Inflammatory macrophage treated with lipopolysaccharide for 1 hour (primary cell): ENCODE measurements around the gene RERE.

Experiments used
- DNase-seq, 2 donors: peaks; one replicate each; pipeline ENCODE4 v3.0.0-alpha.2; 2020 to 2022

The RERE gene

DNA sequence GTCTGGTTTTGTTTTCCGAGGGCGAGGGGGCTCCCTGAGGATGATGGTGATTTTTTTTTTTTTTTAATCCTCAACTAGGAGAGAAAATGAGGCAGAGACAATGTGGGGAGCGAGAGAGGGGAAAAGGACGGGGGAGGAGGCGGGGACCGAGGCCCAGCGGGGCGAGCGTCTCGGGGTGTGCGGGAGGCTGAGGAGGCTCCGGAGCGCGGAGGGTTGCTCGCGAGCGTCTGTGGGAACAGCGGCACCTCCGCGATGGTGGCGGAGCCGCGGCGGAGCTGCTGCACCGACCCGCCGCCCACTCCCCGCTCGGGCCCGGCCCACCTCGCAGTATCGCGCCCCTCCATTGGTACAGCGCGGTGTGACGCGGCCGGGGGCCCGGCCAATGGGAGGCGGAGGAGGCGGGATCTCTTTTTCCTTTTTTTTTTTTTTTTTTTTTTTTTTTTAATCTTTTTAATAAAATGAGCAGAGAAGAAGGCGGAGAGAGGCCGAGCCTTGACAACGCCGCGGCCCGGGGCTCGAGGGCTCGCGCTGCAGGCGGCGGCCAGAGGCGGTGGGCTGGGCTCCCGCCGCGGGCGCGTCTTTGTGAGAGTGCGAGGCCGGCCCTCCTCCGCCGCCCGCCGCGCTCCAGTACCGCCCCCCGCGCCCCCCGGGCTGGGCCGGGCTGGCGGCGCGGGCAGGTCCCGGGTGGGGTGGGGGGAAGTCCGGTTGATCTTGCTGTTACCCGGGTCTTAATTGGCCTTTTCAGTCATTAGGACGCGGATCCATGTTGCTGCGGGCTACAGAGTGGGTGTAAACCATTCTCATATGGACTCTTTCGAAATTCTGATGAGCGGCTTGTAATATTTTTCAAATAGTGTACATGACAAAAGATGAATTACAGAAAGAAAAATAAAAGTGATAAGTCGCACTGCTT, at the start of gene RERE:
TSS of gene RERE (minus strand) at position 229 of the 913 bp plus-strand sequence.
- DNase-seq, result peak; percentile 89 to 97

DNA sequence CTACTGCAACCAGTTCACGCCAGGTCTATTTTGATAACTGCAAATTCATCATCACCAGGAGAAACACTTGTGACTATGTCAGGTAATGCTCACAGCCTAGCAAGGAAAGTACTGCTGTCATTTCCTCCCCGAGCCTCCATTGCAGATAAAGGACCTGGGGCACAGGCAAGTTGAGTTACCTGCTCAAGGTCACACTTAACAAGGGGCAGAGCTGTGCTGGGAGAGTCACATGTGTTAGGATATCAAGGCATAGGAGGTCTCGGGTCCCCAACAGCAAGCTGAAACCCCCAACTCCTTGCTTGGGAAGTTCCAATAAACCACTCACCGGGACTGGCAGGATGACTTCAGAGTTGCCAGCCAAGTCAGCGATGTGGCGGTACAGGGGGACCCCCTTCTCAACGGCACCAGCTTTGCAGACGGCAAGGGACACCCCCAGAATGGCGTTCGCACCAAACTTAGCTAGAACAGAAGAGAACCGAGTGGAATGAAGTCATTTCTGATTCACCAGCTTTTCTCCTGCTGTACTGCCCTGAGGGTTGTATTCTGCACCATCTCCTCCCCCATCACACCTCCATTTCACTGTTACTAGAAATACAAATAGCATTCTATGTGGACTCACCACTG, 49.5 kb upstream of the RERE start:
- DNase-seq, result no peak

DNA sequence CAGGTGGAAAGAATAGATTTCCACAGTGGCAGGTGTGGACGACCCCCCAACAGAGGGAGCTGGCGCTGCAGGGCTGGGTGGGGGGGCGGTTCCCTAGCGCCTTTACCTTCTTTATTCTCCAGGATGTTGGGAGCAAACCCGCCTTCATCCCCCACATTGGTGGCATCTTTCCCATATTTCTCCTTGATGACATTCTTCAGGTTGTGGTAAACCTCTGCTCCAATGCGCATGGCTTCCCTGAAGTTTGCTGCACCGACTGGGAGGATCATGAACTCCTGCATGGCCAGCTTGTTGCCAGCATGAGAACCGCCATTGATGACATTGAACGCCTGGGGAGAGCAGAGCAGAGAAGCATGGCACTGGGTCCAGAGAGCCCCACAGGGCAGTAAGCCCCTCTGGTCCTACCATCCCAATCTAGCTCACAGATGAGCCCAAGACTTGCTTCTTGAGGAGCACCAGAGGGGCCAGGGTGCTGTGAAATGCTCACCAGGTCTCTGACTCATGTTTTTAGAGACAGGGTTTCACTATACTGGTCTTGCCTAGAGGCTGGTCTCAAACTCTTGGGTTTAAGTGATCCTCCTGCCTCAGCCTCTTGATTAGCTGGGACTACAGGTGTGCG, 48.8 kb upstream of the RERE start:
- no peak for DNase-seq

DNA sequence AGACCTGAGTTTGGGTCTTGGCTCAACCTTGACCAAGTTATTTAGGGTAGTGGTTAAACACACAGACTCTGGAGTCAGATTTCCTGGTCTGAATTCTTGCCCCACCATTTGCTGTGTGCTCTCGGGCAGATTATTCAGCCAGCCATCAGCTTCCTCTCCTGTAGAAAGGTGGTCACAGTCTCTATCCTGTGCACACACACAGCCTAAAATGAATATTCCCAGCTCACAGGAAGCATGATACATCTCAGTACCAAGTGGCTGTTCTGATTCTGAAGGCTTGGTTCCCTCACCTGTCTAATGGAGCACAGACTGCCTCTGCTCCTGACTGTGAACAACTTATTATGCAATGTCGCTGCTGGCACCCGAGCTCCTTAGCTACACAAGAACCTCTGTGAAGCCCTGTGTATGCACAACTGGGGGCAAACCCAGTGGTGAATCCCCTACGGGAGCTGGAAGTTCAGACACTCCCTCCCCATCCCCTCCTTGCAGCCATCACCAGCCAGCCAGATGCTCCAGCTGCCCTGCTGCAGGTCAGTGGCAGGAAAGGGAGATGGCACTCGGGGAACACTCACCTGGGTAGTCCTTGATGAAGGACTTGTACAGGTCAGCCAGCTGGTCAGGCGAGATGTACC, 47.4 kb upstream of the RERE start:
- no peak for DNase-seq

DNA sequence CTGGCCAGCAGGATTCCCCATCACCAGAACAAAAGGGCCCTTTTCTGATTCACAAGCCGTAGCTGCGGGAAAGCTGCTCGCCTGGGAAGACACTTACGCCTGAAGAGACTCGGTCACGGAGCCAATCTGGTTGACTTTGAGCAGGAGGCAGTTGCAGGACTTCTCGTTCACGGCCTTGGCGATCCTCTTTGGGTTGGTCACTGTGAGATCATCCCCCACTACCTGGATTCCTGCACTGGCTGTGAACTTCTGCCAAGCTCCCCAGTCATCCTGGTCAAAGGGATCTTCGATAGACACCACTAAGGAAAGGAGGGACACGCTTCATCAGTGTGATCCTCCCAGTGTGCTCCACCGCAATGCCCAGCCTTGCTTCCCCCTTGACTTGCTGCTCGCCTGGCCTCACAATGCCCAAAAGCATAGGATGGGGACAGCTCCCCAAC, 46.4 kb upstream of the RERE start:
- no peak for DNase-seq

DNA sequence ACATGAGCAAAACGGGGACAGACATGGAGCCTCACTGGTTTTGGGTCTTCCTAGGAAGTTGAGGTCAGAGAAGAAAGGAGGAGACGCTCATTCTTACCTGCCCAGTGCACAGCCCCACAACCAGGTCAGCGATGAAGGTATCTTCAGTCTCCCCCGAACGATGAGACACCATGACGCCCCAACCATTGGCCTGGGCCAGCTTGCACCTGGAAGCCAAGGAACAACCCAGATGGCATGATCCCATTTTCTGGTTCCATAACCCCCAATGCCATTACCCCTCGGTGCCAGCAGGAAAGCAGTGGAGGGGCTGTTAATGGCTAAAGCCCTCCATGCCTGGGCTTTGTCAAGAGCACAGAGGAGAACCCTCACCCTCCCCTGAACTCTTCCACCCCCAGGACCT, 45.7 kb upstream of the RERE start:
- no peak for DNase-seq

DNA sequence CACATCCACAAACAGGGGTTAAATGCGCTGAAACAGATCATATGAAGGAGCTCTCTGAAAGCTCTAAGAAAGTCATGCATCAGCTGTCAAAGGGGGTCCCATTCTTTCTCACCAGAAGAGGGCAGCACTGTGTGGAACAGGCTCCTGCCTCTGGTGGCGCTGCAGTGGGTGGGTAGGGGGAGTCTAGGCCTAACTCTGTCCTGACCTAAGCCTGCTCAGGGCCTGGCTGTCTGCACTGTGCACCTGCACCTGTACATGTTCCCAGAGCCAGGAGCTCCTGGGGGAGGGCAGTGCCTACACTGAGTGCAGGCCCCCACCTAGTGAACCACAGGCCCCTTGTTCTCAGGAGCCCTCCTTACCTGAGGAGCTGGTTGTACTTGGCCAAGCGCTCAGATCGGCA, 45.1 kb upstream of the RERE start:
- DNase-seq, result peak in 1 of 2 donors; percentile 24

DNA sequence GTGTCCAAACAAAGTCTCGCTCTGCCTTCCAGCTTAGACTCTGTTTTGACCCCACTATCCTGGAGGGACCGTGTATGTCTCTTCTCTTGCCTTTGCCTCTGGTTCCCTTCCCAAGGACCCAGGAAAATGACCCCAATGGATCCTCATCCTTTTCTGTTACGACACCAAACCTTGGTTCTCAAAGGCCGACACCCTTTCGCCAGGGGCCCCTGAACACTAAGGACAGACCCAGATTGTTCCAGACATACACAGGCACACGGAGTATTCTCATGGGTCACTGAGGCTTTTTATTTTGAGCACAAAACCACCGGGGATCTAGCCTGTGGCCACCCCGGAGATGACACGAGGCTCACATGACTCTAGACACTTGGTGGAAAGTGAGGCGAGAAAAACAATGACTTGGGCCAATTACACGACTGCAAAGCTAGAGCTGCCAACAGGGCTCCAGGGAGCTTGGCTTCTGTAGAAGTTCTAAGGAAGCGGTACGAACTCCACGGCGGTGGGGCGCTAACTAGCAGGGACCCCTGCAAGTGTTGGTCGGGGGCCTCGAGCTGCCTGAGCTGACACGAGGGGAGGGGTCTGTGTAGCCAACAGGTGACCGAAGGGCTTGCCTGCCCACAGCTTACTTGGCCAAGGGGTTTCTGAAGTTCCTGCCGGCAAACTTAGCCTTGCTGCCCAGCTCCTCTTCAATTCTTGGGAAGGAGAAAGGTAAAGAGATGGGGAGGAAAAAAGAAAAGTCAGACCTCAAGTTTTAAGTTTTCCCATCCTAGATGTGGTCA, 43.5 kb upstream of the RERE start:
- DNase-seq, result no peak

DNA sequence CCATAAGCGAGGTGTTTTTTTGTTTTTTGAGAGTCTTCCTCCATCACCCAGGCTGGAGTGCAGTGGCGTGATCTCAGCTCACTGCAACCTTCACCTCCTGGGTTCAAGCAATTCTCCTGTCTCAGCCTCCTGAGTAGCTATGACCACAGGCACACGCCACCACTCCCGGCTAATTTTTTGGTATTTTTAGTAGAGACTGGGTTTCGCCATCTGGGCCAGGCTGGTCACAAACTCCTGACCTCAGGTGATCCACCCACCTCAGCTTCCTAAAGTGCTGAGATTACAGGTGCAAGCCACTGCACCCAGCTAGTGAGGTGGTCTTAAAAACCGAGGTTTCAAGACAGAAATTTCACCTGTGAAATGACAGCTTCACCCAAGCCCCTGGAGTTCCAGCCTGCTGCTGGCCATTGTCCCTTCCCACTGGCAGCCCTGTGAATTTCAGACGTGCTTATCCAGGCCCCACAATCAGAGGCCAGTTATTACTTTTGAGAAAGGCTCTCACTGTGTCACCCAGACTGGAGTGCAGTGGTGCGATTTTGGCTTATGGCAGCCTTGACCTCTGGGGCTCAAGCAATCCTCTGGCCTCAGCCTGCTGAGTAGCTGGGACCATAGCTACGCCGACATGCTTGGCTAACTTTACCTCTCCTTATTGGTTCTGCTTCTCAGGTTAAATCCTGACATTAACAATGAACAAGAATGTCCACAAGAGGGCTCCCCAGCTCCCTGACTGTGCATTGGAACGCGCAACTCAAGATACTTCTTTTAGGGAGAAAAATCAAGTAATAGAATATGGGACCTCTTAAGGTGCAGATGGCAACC, 41.7 kb upstream of the RERE start:
- DNase-seq, result peak in 1 of 2 donors; percentile 78

DNA sequence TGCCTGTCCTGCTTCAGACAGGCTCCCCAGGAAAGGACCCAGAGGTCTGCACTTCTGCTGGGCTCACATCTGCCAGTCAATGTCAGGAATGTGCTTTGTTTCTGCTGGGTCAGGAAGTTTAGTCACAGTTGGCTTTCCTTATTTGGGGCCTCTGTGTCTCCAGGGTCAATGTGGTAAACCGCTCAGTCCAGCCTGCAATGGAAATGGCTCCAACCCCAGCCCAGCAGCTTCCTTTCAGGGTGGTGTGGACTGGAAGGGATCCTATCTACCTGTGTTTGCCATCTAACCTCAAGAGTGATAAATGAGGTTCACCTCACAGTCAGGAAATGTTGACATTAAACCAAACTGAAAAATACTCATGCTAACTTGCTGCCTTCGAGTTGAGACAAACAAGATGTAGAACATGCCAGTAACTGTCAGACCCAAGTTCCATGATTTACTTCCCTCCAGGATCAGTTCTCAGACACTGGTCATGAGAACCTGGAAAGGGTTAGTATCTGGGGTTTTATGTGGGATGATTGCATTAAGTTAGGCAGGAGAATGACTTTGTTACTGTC, 40.8 kb upstream of the RERE start:
- no peak for DNase-seq

DNA sequence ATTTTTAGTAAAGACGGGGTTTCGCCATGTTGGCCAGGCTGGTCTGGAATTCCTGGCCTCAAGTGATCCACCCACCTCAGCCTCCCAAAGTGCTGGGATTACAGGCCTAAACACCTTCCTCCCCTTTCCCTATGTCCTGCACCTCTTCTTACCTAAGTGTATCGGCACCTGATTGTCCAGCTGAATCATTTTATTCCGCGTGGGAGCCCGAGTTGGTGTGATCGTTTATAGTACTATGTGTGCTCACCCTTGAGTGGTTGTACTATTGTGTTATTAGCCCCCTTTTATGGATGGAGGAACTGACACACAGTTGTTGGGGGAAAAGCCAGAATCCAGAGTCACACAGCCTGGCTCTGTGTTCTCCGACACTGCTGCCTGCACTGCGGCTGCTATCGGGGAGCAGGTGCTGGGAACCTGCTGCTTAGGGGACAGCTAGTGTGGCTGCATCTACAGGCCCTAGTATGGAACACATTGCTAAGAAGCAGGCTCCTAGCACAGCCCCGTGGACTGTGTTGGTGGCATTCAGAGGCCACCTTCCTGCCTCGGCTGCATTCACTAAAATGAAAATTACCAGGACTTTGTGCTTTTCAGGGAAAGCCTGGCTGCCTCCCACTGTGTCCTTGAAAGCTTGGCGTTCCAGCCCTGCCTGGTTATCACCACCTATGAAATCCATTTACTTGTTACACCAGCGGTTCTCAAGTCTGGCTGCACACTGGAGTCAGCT, 39.4 kb upstream of the RERE start:
- DNase-seq, result no peak

DNA sequence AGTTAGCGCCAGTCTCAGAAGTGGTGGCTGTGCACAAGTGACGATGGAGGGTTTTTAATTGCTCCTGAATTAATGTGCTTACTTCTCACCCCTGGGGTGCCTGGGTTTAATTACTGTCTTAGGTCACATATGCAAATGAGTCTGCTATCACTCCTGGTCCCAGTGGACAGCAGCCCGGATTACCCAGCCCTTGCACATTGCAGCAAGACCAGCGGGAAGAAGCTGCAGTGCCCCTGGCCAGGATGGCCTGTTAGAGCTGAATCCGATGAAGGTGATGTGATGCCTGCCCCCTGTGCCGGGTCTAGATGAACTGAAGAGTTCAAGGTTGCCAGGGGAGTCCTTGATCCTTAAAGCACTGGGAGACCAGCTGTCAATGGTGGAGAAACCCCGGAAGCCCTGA, 36.8 kb upstream of the RERE start:
- DNase-seq, result no peak

DNA sequence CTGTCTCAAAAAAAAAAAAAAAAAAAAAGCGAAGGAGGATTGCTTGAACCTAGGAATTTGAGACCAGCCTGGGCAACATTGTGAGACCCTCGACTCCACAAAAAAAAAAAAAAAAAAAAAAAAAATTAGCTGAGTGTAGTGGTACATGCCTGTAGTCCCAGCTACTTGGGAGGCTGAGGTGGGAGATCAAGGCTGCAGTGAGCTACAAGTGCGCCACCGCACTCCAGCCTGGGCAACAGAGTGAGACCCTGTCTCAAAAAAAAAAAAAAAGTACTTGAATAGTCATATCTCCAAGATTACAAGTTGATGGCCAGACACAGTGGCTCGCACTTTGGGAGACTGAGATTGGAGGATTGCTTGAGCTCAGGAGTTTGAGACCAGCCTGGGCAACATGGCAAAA, 33.6 kb upstream of the RERE start:
- no peak for DNase-seq

DNA sequence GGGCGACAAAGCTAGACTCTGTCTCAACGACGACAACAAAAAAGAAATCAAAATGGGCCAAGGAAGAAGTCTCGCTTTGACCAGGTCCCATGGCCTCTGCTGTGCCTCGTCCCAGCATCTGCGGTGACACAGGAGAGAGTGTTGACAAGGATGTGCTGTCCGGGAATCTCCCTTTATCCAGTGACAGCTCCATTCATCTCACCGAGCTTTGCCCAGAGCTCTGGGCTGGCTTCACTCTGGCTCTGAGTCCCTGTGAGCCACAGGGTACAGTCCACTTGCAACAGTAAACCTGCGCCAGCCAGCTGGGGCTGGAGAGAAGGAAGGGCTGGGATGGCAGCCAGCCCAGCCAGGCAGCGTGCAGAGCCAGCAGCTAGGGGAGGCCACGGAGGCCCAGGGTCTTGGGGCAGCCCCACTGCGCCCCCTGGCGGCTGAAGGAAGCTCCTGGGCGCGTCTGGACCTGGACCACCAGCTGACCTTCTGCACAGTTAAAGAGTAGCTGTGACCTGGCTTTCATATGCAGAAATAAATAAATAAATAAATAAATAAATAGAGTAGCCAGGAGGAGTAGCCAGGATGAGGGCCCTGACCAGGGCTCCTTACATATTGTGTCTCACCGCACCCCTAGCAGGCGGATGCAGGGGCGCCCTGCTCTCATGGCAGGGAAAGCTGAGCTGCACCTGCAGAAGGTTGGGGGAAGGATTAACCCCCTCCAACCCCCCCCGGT, 31.4 kb upstream of the RERE start:
- DNase-seq, result peak; percentile 49 to 79

DNA sequence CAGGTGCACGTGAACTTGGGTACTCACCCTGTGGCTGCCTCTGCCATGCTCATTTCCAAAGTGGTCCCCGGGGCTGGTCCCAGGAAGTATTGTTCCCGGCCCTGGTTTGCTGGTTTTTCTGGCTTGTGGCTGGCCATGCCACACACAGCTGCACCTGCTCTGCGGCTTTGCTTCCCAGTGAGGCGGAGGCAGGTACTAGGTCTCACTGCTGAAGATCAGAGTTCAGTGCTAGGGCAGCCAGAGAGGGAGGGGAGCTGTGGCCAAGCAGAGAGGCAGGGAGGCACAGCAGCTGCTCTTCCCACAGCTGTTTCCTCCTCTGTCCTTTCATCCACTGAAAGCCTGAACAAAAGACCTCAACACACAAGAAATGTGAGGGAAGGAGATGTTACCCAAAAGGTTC, 30.6 kb upstream of the RERE start:
- no peak for DNase-seq

DNA sequence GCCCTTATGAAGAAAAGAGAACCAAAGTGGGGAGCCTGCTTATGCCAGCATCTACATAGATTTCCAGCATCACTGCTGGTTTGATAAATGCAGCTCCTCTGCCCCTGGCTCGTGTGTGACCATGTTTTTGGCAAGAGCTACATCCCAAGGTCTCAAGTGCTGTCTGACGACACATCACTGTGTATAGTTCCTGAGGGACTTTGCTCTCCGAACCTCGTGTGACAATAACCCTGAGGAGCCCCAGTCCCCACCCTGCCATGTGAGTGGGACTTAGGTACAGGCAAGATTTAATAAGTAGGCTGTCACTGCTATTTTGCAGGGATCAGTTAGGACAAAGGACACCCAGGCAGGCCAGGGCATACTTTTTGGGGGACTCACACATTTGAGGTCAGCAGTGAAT, 28.8 kb upstream of the RERE start:
- no peak for DNase-seq

DNA sequence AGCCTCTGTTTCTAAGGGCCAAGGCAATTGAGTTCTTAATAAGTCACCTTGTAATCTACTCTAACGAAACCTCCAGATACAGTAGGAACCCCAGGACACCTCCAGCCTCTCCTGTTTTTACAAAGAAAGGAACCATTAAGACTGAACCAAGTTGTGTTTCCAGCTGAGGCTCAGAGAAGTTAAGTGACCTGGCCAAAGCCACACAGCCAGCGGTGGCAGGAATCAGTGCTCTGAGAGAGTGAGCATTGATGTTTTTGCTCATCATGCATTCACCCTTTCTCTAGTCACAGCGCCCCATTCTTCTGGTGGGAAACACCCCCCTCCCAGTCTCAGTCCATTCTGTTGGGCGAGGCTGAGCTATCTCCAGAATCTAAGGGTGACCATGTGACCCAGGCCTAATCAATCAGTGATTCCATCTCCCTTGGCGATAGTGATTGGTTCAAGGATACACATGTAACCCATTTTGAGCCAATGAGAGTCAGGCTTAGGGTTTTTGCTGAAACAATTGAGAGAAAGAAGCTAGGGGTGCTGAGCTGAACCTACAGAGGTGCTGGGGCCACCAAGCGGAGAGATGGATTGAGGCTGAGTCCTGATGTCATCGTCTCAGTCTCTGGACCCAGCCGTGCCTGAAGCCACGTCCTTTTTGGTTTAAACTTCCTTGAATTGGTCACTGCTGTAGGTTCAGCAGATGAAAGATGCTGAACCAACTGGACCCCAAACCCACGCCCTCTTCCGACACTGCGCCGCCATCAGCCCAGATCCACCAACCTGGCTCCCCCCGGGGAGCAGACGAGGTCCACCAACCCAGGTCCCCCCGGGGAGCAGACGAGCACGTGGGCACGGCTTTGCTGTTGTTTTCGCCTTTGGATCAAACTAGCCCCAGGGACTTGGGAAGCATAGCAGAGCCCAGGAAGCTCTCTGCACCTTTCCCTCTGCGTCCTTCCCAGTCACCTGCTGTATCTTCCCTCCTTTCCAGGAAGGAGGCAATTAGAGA, 28.0 kb upstream of the RERE start:
- DNase-seq, result no peak

DNA sequence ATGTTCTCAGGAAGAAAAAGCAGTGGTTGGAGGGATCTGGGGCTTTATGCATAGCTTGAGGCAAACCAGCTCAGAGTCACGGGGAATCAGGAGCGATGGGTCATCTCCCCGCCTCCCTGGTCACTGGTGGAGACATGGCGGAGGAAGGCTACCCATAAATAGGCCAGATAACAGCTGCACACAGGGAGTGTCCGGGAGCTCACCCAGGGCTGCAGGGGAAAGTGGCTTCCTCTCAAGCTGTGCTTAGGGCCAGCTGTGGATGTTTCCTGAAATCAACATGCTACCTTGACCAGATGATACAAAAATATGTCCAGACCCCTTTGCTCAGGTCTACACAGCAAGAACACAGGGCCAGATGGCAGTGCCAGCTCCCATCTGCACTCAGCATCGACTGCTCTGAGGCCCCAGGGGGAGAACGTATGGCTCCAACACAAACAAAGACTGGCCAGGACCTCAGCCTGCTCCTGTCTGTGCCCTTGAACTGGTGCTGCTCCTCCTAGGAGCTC, 27.1 kb upstream of the RERE start:
- no peak for DNase-seq
